ENCODE measurements around the gene NSD2.
"Not testable (repeated sequence)": the region's sequence is repeated elsewhere in the genome, so short reads cannot be mapped to it uniquely, and the experiment has no call there.

NSD2 gene

GRCh38 chr4:1842339-1842895 lies 28.8 kb upstream of the NSD2 start:
- DNase-seq, result no peak

- DNase-seq, result no peak
Measured at GRCh38 chr4:1842993-1843448, 28.2 kb upstream of the NSD2 start.

GRCh38 chr4:1843852-1844251 lies 27.3 kb upstream of the NSD2 start:
- DNase-seq, result no peak

GRCh38 chr4:1844618-1845017 lies 26.6 kb upstream of the NSD2 start:
- not testable (repeated sequence) for DNase-seq

GRCh38 chr4:1846580-1846979 lies 24.6 kb upstream of the NSD2 start:
- DNase-seq, result no peak

- DNase-seq, result no peak
Measured at GRCh38 chr4:1850276-1850675, 20.9 kb upstream of the NSD2 start.

GRCh38 chr4:1851160-1851559 lies 20.0 kb upstream of the NSD2 start:
- no peak for DNase-seq

- peak; percentile 50 for DNase-seq
Measured at GRCh38 chr4:1851575-1852410, 19.4 kb upstream of the NSD2 start.

- DNase-seq, result no peak
Measured at GRCh38 chr4:1852904-1853623, 18.1 kb upstream of the NSD2 start.

GRCh38 chr4:1854752-1855151 lies 16.4 kb upstream of the NSD2 start:
- DNase-seq, result no peak

GRCh38 chr4:1855333-1856070 lies 15.7 kb upstream of the NSD2 start:
- no peak for DNase-seq

- DNase-seq, result peak; percentile 93
Measured at GRCh38 chr4:1856071-1856942, 14.9 kb upstream of the NSD2 start, which contains the start of gene LETM1. Gene LETM1, minus strand, starts transcription at chr4:1856156. Its CDS starts 206 bp downstream, at chr4:1855950.

- no peak for DNase-seq
Measured at GRCh38 chr4:1856943-1857699, 14.1 kb upstream of the NSD2 start.

- no peak for DNase-seq
Measured at GRCh38 chr4:1857931-1858330, 13.3 kb upstream of the NSD2 start.

GRCh38 chr4:1859389-1859753 lies 11.8 kb upstream of the NSD2 start:
- DNase-seq, result no peak

GRCh38 chr4:1862055-1862911 lies 8.9 kb upstream of the NSD2 start:
- no peak for DNase-seq

GRCh38 chr4:1862961-1863296 lies 8.3 kb upstream of the NSD2 start:
- DNase-seq, result no peak

GRCh38 chr4:1863297-1864033 lies 7.7 kb upstream of the NSD2 start:
- no peak for DNase-seq

All from hematopoietic multipotent progenitor cell treated with erythropoietin and hydrocortisone succinate and interleukin-3 and kit ligand, for 8 days (in vitro differentiated cells).